GM23338 (cell line): ENCODE measurements around the gene HOXA10. TPM values are rescaled to one million over a fixed set of nuclear protein-coding genes. Genes with fewer than 3 reads are reported as not detected.
A peak's percentile ranks its signal among the peaks of the same experiment; 100 is the strongest.

Source experiments
- ATAC-seq: fragments of 200-7000 bp; cut with Tn5 transposase; 3 replicates; pipeline ENCODE4 v1.9.1; 2020
- DNase-seq: peaks from one replicate; pipeline ENCODE4 v3.0.0-alpha.2; 2015; ENCODE audit warnings: low spot score
- H2AFZ ChIP-seq: fragments of 200-600 bp; sonication (generic); 2 replicates; pipeline ENCODE4 v1.8.0; 2016; ENCODE audit warnings: antibody characterized with exemption, mild to moderate bottlenecking, moderate library complexity
- H3F3A ChIP-seq: fragments of 200-600 bp; sonication (generic); replicated peaks from 2 replicates; pipeline ENCODE4 v1.8.0; 2017; ENCODE audit warnings: antibody characterized with exemption, mixed run types, low read depth
- H3K27ac ChIP-seq: fragments of 200-600 bp; sonication (generic); 2 replicates; pipeline ENCODE4 v1.6.1; 2016; ENCODE audit warnings: low read depth
- H3K27me3 ChIP-seq: fragments of 200-600 bp; sonication (generic); 2 replicates; pipeline ENCODE4 v1.8.0; 2016; ENCODE audit warnings: mild to moderate bottlenecking, mixed run types, moderate library complexity; ENCODE audit not compliant: insufficient read depth
- H3K36me3 ChIP-seq: fragments of 200-600 bp; sonication (generic); 2 replicates; pipeline ENCODE4 v1.8.0; 2016; ENCODE audit warnings: mild to moderate bottlenecking; ENCODE audit not compliant: insufficient read depth
- H3K4me1 ChIP-seq: fragments of 200-600 bp; sonication (generic); 2 replicates; pipeline ENCODE4 v1.8.0; 2016; ENCODE audit warnings: mild to moderate bottlenecking, moderate library complexity; ENCODE audit not compliant: insufficient read depth
- H3K4me2 ChIP-seq: fragments of 200-600 bp; sonication (generic); 2 replicates; pipeline ENCODE4 v1.7.1; 2017; ENCODE audit warnings: mixed run types
- H3K4me3 ChIP-seq: fragments of 200-600 bp; sonication (generic); 2 replicates; pipeline ENCODE4 v1.6.1; 2016; ENCODE audit warnings: mixed run types
- H3K79me2 ChIP-seq: fragments of 200-600 bp; sonication (generic); replicated peaks from 2 replicates; pipeline ENCODE4 v1.8.0; 2017; ENCODE audit warnings: mild to moderate bottlenecking; ENCODE audit not compliant: insufficient read depth
- H3K9me2 ChIP-seq: fragments of 200-600 bp; sonication (generic); 2 replicates; pipeline ENCODE4 v1.8.0; 2017; ENCODE audit not compliant: insufficient read depth
- H4K20me1 ChIP-seq: fragments of 200-600 bp; sonication (generic); replicated peaks from 2 replicates; pipeline ENCODE4 v1.8.0; 2017; ENCODE audit warnings: mild to moderate bottlenecking; ENCODE audit not compliant: insufficient read depth
- H3K27ac Mint-ChIP-seq: 2 replicates; pipeline ENCODE4 v1.8.0; 2020; ENCODE audit warnings: inconsistent platforms, mild to moderate bottlenecking, moderate library complexity, mixed read lengths
- H3K27me3 Mint-ChIP-seq: 3 replicates; pipeline ENCODE4 v1.8.0; 2022; ENCODE audit warnings: low read depth, mild to moderate bottlenecking, moderate library complexity, mixed read lengths, inconsistent platforms; ENCODE audit not compliant: insufficient read depth, poor library complexity
- H3K36me3 Mint-ChIP-seq: 3 replicates; pipeline ENCODE4 v1.8.0; 2021; ENCODE audit warnings: low read depth, mild to moderate bottlenecking, inconsistent platforms, moderate library complexity, mixed read lengths
- H3K4me1 Mint-ChIP-seq: 3 replicates; pipeline ENCODE4 v1.8.0; 2020; ENCODE audit warnings: mild to moderate bottlenecking, inconsistent platforms, mixed read lengths
- H3K4me3 Mint-ChIP-seq: 3 replicates; pipeline ENCODE4 v1.8.0; 2021; ENCODE audit warnings: moderate library complexity, mild to moderate bottlenecking, inconsistent platforms, mixed read lengths
- H3K9me3 Mint-ChIP-seq: 3 replicates; pipeline ENCODE4 v1.8.0; 2020; ENCODE audit warnings: moderate library complexity, mild to moderate bottlenecking, inconsistent platforms, mixed read lengths
- EZH2 ChIP-seq: fragments of 200-600 bp; sonication (generic); IDR thresholded peaks from one replicate; pipeline ENCODE4 v1.8.0; 2017; ENCODE audit warnings: antibody characterized with exemption, mild to moderate bottlenecking, low read depth; ENCODE audit not compliant: unreplicated experiment
- EZH2phosphoT487 ChIP-seq: fragments of 200-600 bp; sonication (generic); IDR thresholded peaks from one replicate; pipeline ENCODE4 v1.8.1; 2018; ENCODE audit warnings: antibody characterized with exemption; ENCODE audit not compliant: unreplicated experiment
- NANOG ChIP-seq: IDR thresholded peaks from 2 replicates; pipeline ENCODE4 v1.6.1; 2016; ENCODE audit warnings: antibody characterized with exemption, borderline replicate concordance
- POLR2AphosphoS5 ChIP-seq: IDR thresholded peaks from 2 replicates; pipeline ENCODE4 v1.6.1; 2016; ENCODE audit warnings: antibody characterized with exemption, low read depth
- ZNF462 ChIP-seq: fragments of 250-450 bp; sonication (Bioruptor Pico); IDR thresholded peaks from 2 replicates; pipeline ENCODE4 v1.5.0; 2020; ENCODE audit warnings: mild to moderate bottlenecking, moderate library complexity
- polyA plus RNA-seq: library from polyadenylated mRNA; unstranded; fragments of >200 nt; fragmentation: Nextera tagmentation; extraction: Ambion mirVana; gene quantifications from 2 replicates; pipeline ENCODE4 v1.2.1, GENCODE V29; 2016
- total RNA-seq: library from RNA; depleted of rRNA; stranded (reverse); fragments of >200 nt; shearing (Covaris generic); gene quantifications from 2 replicates; pipeline ENCODE4 v1.2.3, GENCODE V29; 2014
- TF ChIP-seq, protein P1 (sequence below): IDR thresholded peaks from 2 replicates; pipeline ENCODE4 v1.6.1; 2016; ENCODE audit warnings: antibody characterized with exemption
- TF ChIP-seq, protein P2 (sequence below), 2 experiments: fragments of 200-600 bp in 1 of 2; sonication (generic) in 1 of 2; conservative IDR thresholded peaks; 2 replicates each; pipeline versions ENCODE4 v1.5.1 to v1.6.1; 2016 to 2017; ENCODE audit warnings: antibody characterized with exemption in 2 of 2, low read depth in 2 of 2, mild to moderate bottlenecking in 2 of 2, moderate library complexity in 1 of 2

HOXA10 gene
- total and polyA plus RNA-seq, 2 experiments from 2014 or later = not detected

GRCh38 chr7:27181795-27182275, 7.7 kb upstream of the HOXA10 start:
- peaks cover 100% of the 10 kb centered on the region for H3K27me3 ChIP-seq
- H3K36me3 ChIP-seq = no peaks in the 10 kb centered on the region
- TF ChIP-seq NANOG (no peak), EZH2 (peak; percentile 45), EZH2phosphoT487 (peak; percentile 37)
- H3K9me2 ChIP-seq = no peaks in the 10 kb centered on the region
- no peak overlapping the region for H2AFZ ChIP-seq
- H3K4me2 ChIP-seq = no peak overlapping the region
- Mint-ChIP-seq H3K9me3 (peaks cover 7% of the 10 kb centered on the region; the same call in 2 of the 3 replicates), H3K36me3 (no peaks in the 10 kb centered on the region), H3K27ac (no peak overlapping the region), H3K4me3 (no peak overlapping the region), H3K4me1 (peaks cover 34% of the 10 kb centered on the region), H3K27me3 (peaks cover 100% of the 10 kb centered on the region)
- ATAC-seq (no peak), DNase-seq (no peak)
- peaks cover 50% of the 10 kb centered on the region for H3K4me1 ChIP-seq
- H3K27ac ChIP-seq = no peak overlapping the region
- H3F3A ChIP-seq = peaks cover 47% of the 10 kb centered on the region
- H4K20me1 ChIP-seq = peaks cover 59% of the 10 kb centered on the region
- no peaks in the 10 kb centered on the region for H3K79me2 ChIP-seq
- no peak overlapping the region for H3K4me3 ChIP-seq

GRCh38 chr7:27180431-27181420, 6.6 kb upstream of the HOXA10 start:
- H2AFZ ChIP-seq = no peak overlapping the region
- H3K79me2 ChIP-seq = no peaks in the 10 kb centered on the region
- Mint-ChIP-seq H3K27me3 (peaks cover 100% of the 10 kb centered on the region), H3K27ac (no peak overlapping the region), H3K36me3 (no peaks in the 10 kb centered on the region), H3K4me3 (no peak overlapping the region), H3K4me1 (peaks cover 26% of the 10 kb centered on the region), H3K9me3 (peaks cover 7% of the 10 kb centered on the region; the same call in 2 of the 3 replicates)
- no peaks in the 10 kb centered on the region for H3K9me2 ChIP-seq
- no peak for ATAC-seq
- no peak overlapping the region for H3K4me3 ChIP-seq
- no peak for DNase-seq
- H3K27ac ChIP-seq = no peak overlapping the region
- H3F3A ChIP-seq = peaks cover 37% of the 10 kb centered on the region
- H3K4me1 ChIP-seq = peaks cover 41% of the 10 kb centered on the region
- TF ChIP-seq POLR2AphosphoS5 = no peak
- TF ChIP-seq, protein P1, sequence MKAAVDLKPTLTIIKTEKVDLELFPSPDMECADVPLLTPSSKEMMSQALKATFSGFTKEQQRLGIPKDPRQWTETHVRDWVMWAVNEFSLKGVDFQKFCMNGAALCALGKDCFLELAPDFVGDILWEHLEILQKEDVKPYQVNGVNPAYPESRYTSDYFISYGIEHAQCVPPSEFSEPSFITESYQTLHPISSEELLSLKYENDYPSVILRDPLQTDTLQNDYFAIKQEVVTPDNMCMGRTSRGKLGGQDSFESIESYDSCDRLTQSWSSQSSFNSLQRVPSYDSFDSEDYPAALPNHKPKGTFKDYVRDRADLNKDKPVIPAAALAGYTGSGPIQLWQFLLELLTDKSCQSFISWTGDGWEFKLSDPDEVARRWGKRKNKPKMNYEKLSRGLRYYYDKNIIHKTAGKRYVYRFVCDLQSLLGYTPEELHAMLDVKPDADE = no peak
- TF ChIP-seq EZH2 = peak; percentile 30
- peak; percentile 61 for TF ChIP-seq EZH2phosphoT487
- TF ChIP-seq ZNF462 (CRISPR knock-in tag) = no peak
- TF ChIP-seq, protein P2, sequence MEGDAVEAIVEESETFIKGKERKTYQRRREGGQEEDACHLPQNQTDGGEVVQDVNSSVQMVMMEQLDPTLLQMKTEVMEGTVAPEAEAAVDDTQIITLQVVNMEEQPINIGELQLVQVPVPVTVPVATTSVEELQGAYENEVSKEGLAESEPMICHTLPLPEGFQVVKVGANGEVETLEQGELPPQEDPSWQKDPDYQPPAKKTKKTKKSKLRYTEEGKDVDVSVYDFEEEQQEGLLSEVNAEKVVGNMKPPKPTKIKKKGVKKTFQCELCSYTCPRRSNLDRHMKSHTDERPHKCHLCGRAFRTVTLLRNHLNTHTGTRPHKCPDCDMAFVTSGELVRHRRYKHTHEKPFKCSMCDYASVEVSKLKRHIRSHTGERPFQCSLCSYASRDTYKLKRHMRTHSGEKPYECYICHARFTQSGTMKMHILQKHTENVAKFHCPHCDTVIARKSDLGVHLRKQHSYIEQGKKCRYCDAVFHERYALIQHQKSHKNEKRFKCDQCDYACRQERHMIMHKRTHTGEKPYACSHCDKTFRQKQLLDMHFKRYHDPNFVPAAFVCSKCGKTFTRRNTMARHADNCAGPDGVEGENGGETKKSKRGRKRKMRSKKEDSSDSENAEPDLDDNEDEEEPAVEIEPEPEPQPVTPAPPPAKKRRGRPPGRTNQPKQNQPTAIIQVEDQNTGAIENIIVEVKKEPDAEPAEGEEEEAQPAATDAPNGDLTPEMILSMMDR (conservative IDR thresholded peaks at IDR 0.05; ENCODE audit: low read depth in 2 of 2) = no peak
- peaks cover 61% of the 10 kb centered on the region for H4K20me1 ChIP-seq
- no peak overlapping the region for H3K4me2 ChIP-seq
- H3K36me3 ChIP-seq = no peaks in the 10 kb centered on the region
- H3K27me3 ChIP-seq = peaks cover 100% of the 10 kb centered on the region
